Stimulated activated CD8-positive, alpha-beta memory T cell treated with anti-CD3 and anti-CD28 coated beads, Interleukin-15, amount 100 ng/mL, for 1 hour (primary cell): ENCODE results near the gene CDY1.
"Not testable (repeated sequence)": the region's sequence is repeated elsewhere in the genome, so short reads cannot be mapped to it uniquely, and the experiment has no call there.

Experiments used
- DNase-seq: peaks from one replicate; pipeline ENCODE4 v3.0.0-alpha.2; 2020; ENCODE audit warnings: low read depth

The CDY1 gene

GRCh38 chrY:25621817-25622216 is at the start of gene CDY1:
Gene CDY1 (plus strand): TSS chrY:25622117. CDS start chrY:25622443, 326 bp downstream.
- not testable (repeated sequence) for DNase-seq

- not testable (repeated sequence) for DNase-seq
These were observed 28.6 kb upstream of the CDY1 start for GRCh38 chrY:25593336-25593735.

GRCh38 chrY:25620209-25620608 is 1.7 kb upstream of the CDY1 start:
- DNase-seq = not testable (repeated sequence)

- DNase-seq = not testable (repeated sequence)
These were observed 4.6 kb downstream of the CDY1 start for GRCh38 chrY:25626524-25626923.

- DNase-seq = not testable (repeated sequence)
These were observed 8.6 kb downstream of the CDY1 start for GRCh38 chrY:25630383-25631112.

GRCh38 chrY:25639852-25640251 is 17.9 kb downstream of the CDY1 start:
- not testable (repeated sequence) for DNase-seq

GRCh38 chrY:25643024-25643915 is 21.4 kb downstream of the CDY1 start:
- not testable (repeated sequence) for DNase-seq
